SK-N-SH (cell line): Measurements from ENCODE around the gene ANO6.

Experiments used
- MXI1 ChIP-seq: IDR thresholded peaks from 2 replicates; pipeline ENCODE4 v1.6.1; 2012; ENCODE audit warnings: mild to moderate bottlenecking, low read depth, low read length, improper control_type of control experiment
- RAD21 ChIP-seq: IDR thresholded peaks from 2 replicates; pipeline ENCODE4 v1.6.1; 2012; ENCODE audit warnings: mild to moderate bottlenecking, low read length
- RFX5 ChIP-seq: IDR thresholded peaks from 2 replicates; pipeline ENCODE4 v1.6.1; 2012; ENCODE audit warnings: mild to moderate bottlenecking, improper control_type of control experiment, low read length
- YY1 ChIP-seq: IDR thresholded peaks from 2 replicates; pipeline ENCODE4 v1.4.0; 2012; ENCODE audit warnings: low read depth, mild to moderate bottlenecking
- TF ChIP-seq, protein P1 (sequence below): fragments of 200-600 bp; sonication (generic); IDR thresholded peaks from 2 replicates; pipeline ENCODE4 v1.6.1; 2017; ENCODE audit warnings: antibody characterized with exemption, mild to moderate bottlenecking, moderate library complexity

DNA sequence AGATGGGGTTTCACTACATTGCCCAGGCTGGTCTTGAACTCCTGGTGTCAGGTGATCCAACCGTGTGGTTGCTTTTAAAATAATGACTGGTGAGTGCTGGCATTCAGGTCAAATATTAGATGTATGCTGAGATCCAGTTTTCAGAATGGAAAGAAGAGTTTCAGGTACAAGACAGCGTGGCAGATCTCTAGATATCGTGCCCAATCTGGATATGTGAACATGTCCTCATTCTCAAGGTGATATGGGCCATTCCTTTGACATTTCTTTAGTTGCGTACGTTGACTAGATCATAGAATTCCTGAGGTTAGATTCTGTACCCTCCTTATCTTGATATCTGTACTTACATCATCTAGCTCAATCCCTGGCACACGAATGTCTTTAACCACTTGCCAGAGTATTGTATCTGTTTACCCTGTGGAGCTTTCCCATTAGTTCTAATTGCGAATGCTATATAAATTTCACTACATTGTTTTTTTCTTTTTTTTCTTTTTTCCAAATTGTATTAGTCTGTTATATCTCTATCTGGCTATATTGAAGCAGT is 80.2 kb downstream of the ANO6 start:
- TF ChIP-seq, protein P1, sequence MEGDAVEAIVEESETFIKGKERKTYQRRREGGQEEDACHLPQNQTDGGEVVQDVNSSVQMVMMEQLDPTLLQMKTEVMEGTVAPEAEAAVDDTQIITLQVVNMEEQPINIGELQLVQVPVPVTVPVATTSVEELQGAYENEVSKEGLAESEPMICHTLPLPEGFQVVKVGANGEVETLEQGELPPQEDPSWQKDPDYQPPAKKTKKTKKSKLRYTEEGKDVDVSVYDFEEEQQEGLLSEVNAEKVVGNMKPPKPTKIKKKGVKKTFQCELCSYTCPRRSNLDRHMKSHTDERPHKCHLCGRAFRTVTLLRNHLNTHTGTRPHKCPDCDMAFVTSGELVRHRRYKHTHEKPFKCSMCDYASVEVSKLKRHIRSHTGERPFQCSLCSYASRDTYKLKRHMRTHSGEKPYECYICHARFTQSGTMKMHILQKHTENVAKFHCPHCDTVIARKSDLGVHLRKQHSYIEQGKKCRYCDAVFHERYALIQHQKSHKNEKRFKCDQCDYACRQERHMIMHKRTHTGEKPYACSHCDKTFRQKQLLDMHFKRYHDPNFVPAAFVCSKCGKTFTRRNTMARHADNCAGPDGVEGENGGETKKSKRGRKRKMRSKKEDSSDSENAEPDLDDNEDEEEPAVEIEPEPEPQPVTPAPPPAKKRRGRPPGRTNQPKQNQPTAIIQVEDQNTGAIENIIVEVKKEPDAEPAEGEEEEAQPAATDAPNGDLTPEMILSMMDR: no peak
- TF ChIP-seq RAD21 (no peak), YY1 (no peak), MXI1 (no peak), RFX5 (no peak)
